Fibroblast of mammary gland (primary cell): ENCODE results near the gene HPD.

Experiments used
- DNase-seq: peaks from one replicate; pipeline ENCODE4 v3.0.0-alpha.2; 2010; ENCODE audit warnings: low read depth
- H3K4me3 ChIP-seq: 2 replicates; pipeline ENCODE4 v1.5.1; 2011; ENCODE audit warnings: low read depth, mild to moderate bottlenecking, low read length, moderate library complexity; ENCODE audit not compliant: control insufficient read depth
- TF ChIP-seq, protein P1 (sequence below): conservative IDR thresholded peaks from 2 replicates; pipeline ENCODE4 v1.5.1; 2011; ENCODE audit warnings: low read depth, low read length, inconsistent platforms; ENCODE audit not compliant: control insufficient read depth, insufficient read depth

HPD gene

GRCh38 chr12:121837680-121838079 lies 21.0 kb downstream of the HPD start:
- no peak overlapping the region for H3K4me3 ChIP-seq
- TF ChIP-seq, protein P1, sequence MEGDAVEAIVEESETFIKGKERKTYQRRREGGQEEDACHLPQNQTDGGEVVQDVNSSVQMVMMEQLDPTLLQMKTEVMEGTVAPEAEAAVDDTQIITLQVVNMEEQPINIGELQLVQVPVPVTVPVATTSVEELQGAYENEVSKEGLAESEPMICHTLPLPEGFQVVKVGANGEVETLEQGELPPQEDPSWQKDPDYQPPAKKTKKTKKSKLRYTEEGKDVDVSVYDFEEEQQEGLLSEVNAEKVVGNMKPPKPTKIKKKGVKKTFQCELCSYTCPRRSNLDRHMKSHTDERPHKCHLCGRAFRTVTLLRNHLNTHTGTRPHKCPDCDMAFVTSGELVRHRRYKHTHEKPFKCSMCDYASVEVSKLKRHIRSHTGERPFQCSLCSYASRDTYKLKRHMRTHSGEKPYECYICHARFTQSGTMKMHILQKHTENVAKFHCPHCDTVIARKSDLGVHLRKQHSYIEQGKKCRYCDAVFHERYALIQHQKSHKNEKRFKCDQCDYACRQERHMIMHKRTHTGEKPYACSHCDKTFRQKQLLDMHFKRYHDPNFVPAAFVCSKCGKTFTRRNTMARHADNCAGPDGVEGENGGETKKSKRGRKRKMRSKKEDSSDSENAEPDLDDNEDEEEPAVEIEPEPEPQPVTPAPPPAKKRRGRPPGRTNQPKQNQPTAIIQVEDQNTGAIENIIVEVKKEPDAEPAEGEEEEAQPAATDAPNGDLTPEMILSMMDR: no peak
- no peak for DNase-seq

- TF ChIP-seq, protein P1: no peak
- DNase-seq: no peak
- H3K4me3 ChIP-seq: no peak overlapping the region
Observed at GRCh38 chr12:121831571-121832245, 27.0 kb downstream of the HPD start.

DNA sequence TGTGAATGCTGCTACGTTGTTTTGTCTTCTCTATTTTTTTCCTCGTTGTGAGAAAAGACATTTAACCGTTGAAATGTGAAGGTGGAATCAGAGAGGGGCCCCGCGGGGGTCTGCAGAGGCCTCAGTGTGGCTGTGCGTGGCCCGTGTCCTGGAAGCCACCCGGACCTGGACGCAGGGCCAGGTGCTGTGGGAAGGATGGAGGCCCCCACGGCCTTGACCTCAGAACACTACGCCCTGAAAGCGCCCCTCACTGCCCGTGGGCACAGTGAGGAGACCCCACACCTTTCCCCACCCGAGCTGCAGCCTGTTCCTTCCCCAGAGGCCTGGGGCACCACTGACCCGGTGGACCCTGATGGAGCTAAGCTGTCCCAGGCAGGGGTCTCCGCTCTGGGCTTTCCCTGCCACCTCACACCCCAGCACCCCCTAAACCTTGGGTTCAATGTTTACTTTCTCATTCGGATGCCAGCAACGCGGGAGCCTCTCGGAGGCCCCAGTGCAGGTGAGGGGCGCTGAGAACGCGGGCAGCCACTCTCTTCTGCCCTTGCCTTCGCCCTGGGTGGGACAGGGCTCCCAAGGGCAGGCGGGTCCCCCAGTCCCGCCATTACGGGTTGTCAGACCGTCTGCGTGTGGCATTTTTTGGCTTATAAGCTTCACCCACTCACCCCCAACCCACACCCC lies 27.9 kb downstream of the HPD start:
- no peak for DNase-seq
- TF ChIP-seq, protein P1: no peak

GRCh38 chr12:121830134-121830533 lies 28.5 kb downstream of the HPD start:
- TF ChIP-seq, protein P1: no peak
- no peak for DNase-seq
- H3K4me3 ChIP-seq: no peak overlapping the region

More for the DNA sequence above, 27.9 kb downstream of the HPD start:
- no peak overlapping the region for H3K4me3 ChIP-seq

DNA sequence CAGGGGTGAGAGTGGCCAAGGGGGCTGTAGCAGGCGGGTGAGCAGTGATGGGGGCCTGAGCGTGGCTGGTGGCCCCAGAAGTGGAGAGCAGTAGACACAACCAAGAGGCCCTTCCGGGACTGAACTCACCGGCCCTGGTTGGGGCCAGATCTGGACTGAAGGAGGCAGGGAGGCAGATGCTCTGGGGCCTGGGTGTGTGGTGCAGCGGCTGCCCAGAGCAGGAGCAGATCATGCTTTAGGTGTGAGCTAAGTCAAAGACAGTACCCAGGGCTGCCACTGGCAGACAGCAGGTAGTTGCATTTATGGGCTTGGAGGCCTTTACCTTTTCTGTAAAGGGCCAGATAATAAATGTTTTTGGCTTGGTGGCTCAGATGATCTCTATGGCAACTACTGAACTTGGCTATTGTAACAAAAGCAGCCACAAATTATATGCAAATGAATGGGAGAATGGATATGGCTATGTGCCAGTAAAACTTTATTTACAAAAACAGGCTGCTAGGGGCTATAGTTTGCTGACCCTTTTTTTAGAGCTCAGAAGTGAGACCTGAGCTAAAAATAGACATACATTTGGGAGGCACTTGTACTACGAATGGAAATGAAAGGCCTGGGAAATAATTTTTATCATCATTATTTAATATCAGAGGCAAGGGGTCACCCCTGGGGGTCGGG lies 29.3 kb downstream of the HPD start:
- no peak for DNase-seq
- TF ChIP-seq, protein P1: no peak

DNA sequence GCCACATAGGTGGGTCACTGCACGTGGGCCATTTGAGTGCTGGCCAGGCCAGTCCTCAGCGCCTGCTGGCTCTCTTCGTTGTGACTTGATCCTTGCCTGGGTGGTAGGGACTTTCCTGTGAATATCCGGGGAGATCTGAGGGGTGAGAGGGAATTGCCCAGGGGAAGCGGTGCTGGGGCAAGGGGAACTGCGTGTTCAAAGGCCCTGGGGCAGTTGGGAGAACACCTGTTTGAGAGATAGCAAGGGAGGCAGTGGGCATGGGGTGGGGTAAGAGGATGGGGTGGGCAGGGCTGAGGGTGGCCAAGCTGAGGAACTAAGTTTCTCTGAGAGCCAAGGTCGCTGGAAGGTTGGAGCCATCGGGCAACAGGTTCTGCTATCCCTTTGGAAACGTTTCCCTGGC lies 29.8 kb downstream of the HPD start:
- H3K4me3 ChIP-seq: no peak overlapping the region
- DNase-seq: no peak
- TF ChIP-seq, protein P1: no peak

More for the DNA sequence above, 29.3 kb downstream of the HPD start:
- H3K4me3 ChIP-seq: no peak overlapping the region
